HG03457 (cell line): Measurements from ENCODE around the gene ANGPTL4.
"Not testable (repeated sequence)": the region's sequence is repeated elsewhere in the genome, so short reads cannot be mapped to it uniquely, and the experiment has no call there.

Experiments used
- ATAC-seq: cut with Tn5 transposase; IDR thresholded peaks from one replicate; pipeline ENCODE4 v1.9.1; 2021; ENCODE audit warnings: moderate number of reproducible peaks; ENCODE audit not compliant: unreplicated experiment

The ANGPTL4 gene

DNA sequence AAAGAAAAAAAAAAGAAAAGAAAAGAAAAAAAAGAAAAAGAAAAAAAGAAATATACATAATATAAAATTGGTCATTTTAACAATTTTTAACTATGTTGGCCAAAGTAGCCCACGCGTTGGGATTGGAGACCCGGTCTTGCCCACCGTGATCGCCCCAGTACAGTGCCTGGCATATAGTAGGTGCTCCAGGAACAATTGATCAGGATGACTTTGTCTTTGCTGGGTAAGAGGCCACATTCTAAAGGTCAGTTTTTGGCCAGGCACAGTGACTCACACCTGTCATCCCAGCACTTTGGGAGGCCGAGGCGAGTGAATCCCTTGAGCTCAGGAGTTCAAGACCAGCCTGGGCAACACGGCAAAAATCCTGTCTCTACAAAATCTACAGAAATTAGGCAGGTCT, 3.8 kb upstream of the ANGPTL4 start:
- ATAC-seq = no peak

DNA sequence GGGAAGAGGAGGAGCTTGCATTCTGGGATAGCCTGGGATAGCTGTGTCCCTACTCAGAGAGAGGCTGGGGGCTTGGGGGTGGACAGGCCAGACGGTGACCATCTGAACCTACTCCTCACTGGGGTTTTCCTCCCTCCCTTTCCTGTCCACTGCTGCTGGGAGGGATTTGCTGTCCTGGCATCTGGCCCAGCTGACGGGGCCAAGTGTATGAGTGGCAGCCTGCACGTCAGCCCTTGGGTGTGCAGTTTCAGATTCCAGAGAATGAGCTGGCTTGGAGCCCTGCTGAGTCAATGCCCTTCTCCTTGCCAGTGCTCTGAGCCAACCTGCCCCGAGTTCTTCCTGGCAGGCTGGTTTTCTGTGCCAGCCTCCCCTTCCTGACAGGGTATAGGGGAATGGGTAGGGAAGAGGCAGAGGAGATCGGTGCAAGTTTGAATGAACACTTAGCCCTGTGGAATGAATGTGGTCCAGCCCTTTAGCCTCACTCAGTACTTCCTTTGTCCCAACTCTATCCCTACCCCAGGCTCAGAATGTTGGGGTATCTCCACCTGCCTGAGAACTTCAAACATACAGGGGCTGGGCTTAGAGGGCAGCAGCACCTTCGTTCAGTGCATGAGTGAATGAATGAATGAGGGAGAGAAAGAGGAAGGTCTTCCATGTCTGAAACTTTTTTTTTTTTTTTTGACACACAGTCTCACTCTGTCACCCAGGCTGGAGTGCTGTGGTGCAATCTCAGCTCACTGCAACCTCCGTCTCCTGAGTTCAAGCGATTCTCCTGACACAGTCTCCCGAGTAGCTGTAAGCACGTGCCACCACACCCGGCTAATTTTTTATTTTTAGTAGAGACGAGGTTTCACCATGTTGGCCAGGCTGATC, 1.8 kb upstream of the ANGPTL4 start:
- ATAC-seq = no peak

DNA sequence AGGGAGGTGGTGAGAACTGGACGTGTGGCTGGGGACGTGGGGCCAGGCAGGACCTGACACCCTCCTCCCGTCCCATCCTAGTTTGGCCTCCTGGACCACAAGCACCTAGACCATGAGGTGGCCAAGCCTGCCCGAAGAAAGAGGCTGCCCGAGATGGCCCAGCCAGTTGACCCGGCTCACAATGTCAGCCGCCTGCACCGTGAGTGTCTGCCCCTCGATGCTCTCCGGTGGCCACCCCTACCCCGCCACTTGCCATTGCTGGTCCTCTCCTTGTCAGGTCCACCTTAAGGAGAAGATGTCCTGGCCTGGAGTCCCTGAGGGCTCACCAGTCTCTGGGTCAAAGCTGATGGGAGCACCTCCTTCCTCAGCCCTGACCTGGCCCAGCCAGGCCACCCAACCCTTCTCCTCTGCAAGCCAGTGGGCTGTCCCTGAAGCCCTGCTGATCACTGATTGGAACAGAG, 2.2 kb downstream of the ANGPTL4 start:
- ATAC-seq = no peak

DNA sequence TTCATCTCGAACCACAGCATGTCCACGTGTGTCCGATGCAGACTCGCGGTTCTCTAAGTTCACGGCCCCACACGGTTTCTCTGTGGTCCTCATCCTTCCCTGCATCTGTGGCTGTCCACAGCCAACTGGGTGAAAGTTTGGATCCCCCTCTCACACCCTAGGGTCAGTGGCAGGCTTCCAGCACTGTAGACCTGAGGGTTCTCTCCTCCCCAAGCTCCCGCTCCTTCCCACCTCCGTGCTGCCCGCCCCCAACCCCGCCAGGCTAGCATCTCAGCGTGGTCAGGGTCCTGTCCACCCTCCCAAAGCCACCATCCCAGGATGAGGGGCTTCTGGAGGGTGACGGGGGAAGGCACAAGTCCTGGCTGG, 3.0 kb downstream of the ANGPTL4 start:
- no peak for ATAC-seq

DNA sequence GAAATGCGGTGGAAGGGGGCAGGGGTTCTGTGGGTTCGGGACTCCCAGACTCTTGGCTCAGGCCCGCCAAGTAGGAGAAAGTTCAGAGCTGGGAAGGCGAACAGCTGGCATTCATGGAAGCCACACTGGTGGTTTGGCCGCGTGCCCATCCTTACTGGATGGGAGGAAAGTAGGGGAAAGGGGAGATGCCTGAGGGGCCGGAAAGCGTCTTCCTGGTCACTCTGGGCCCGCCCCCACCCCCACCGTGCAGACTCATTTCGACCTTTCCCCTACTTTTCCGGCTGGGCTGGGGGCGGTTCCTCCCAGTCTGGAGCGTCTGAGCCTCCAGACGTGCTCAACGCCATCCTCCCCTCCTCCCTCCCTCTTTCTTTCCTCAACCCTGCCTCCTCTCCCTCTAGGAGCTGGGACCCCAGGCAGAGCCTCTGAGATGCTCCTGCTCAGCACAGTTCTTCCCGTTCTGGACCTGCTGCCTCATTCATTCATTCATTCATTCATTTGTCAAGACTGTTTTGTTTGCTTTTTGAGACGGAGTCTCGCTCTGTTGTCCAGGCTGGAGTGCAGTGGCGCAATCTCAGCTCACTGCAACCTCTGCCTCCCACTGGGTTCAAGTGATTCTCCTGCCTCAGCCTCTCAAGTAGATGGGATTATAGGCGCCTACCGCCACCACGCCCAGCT, 3.5 kb downstream of the ANGPTL4 start:
- no peak for ATAC-seq

DNA sequence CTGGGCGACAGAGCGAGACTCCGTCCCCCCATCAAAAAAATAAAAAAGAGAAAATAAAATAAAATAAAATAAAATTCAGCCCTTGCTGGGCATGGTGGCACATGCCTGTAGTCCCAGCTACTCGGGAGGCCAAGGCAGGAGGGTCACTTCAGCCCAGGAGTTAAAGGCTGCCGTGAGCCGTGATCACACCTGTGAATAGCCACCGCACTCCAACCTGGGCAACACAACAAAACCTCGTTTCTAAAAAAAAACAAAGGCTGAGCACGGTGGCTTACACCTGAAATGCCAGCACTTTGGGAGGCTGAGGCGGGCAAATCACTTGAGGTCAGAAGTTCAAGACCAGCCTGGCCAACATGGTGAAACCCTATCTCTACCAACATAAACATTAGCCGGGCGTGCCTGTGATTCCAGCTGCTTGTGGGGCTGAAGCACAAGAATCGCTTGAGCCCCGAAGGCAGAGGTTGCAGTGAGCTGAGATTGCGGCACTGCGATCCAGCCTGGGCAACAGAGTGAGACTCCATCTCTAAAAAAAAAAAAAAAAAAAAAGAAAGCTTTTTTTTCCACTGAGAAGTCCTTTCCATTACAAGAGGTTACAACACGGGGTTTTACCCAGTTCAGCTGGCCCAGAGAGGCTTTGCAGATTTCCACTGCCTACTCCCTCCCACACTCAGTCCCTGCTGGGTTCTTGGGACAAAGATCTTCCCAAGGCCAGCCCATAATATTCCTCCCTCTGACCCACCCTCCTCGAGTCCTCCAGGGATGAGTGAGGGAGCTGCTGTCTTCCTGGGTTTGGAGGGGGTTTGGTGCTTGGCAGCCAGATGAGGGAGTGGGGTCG, 6.4 kb downstream of the ANGPTL4 start:
- ATAC-seq = no peak

DNA sequence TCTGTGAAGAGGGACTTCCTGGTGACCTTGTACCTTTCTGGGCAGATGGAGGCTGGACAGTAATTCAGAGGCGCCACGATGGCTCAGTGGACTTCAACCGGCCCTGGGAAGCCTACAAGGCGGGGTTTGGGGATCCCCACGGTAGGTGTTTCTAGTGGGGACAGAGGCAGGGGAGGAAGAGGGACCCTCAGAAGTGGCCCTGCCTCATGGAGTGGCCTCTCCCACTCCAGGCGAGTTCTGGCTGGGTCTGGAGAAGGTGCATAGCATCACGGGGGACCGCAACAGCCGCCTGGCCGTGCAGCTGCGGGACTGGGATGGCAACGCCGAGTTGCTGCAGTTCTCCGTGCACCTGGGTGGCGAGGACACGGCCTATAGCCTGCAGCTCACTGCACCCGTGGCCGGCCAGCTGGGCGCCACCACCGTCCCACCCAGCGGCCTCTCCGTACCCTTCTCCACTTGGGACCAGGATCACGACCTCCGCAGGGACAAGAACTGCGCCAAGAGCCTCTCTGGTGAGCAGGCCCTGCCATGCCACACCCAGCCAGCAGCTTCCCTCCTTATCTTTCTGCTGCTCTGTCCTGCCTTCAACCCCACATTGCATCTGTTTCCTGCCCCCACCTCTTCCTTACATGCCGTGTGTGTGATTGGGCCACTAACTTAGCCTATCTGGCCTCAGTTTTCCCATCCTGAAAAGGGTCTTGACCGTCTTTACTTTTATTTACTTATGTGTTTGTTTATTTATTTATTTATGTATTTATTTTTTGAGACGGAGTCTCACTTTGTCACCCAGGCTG, 7.3 kb downstream of the ANGPTL4 start:
- ATAC-seq = no peak

DNA sequence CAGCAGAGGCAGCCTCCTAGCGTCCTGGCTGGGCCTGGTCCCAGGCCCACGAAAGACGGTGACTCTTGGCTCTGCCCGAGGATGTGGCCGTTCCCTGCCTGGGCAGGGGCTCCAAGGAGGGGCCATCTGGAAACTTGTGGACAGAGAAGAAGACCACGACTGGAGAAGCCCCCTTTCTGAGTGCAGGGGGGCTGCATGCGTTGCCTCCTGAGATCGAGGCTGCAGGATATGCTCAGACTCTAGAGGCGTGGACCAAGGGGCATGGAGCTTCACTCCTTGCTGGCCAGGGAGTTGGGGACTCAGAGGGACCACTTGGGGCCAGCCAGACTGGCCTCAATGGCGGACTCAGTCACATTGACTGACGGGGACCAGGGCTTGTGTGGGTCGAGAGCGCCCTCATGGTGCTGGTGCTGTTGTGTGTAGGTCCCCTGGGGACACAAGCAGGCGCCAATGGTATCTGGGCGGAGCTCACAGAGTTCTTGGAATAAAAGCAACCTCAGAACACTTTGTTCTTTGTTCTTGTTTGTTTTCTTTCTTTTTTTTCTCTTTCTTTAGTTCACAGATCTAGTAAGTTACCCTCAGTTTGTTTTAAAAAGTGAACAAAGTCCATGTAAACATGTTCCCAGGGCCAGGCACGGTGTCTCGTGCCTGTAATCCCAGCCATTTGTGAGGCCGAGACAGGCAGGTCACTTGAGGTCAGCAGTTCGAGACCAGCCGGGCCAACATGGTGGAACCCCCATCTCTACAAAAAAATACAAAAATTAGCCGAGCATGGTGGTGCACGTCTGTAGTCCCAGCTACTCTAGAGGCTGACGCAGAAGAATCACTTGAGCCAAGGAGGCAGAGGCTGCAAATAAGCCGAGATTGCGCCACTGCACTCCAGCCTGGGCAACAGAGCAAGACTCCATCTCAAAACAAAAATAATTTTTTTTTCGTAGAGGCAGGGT, 10.2 kb downstream of the ANGPTL4 start:
- ATAC-seq = no peak

DNA sequence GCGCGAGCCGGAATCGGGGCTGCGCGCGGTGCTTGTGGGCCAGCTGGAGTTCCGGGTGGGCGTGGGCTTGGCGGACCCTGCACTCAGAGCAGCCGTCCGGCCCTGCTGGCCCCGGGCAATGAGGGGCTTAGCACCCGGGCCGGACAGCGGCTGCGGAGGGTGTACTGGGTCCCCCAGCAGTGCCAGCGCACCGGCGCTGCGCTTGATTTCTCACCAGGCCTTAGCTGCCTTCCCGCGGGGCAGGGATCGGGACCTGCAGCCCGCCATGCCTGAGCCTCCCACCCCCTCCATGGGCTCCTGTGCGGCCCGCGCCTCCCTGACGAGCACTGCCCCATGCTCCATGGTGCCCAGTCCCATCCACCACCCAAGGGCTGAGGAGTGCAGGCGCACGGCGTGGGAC, 11.8 kb downstream of the ANGPTL4 start:
- not testable (repeated sequence) for ATAC-seq

DNA sequence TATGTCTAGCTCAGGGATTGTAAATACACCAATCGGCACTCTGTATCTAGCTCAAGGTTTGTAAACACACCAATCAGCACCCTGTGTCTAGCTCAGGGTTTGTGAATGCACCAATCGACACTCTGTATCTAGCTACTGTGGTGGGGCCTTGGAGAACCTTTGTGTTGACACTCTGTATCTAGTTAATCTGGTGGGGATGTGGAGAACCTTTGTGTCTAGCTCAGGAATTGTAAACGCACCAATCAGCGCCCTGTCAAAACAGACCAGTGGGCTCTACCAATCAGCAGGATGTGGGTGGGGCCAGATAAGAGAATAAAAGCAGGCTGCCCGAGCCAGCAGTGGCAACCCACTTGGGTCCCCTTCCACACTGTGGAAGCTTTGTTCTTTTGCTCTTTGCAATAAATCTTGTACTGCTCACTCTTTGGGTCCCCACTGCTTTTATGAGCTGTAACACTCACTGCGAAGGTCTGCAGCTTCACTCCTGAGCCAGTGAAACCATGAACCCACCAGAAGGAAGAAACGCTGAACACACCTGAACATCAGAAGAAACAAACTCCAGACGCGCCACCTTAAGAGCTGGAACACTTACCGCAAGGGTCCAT, 12.5 kb downstream of the ANGPTL4 start:
- not testable (repeated sequence) for ATAC-seq

DNA sequence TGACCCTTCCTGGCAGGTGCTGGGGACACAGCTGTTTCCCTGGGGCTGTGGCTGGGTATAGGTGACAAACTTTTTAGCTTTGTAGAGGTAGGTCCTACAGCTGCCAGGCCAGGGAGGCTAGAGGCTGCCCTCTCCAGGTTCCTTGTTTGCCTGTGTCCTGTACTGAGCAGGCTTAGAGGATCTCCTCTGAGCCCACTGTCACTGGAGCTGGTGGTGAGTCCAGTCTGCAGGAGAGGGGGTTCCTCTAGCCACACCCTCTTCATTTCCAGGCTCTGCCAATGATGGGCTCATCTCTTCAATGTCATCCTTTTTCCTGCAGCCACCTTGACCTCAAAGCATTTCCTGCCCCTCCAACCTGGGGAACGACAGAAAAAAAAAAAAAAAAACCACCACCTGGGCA, 13.6 kb downstream of the ANGPTL4 start:
- no peak for ATAC-seq

DNA sequence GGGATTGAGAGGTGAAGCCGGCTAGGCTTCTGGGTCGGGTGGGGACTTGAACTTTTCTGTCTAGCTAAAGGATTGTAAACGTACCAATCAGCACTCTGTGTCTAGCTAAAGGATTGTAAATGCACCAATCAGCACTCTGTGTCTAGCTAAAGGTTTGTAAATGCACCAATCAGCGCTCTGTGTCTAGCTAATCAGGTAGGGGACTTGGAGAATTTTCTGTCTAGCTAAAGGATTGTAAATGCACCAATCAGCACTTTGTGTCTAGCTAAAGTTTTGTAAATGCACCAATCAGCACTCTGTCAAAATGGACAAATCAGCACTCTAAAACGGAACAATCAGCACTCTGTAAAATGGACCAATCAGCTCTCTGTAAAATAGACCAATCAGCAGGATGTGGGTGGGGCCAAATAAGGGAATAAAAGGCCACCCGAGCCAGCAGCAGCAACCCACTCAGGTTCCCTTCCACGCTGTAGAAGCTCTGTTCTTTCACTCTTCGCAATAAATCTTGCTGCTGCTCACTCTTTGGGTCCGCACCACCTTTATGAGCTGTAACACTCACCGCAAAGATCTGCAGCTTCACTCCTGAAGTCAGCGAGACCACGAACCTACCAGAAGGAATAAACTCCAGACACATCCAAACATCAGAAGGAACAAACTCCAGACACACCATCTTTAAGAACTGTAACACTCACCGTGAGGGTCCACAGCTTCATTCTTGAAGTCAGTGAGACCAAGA, 15.4 kb downstream of the ANGPTL4 start:
- ATAC-seq = not testable (repeated sequence)

DNA sequence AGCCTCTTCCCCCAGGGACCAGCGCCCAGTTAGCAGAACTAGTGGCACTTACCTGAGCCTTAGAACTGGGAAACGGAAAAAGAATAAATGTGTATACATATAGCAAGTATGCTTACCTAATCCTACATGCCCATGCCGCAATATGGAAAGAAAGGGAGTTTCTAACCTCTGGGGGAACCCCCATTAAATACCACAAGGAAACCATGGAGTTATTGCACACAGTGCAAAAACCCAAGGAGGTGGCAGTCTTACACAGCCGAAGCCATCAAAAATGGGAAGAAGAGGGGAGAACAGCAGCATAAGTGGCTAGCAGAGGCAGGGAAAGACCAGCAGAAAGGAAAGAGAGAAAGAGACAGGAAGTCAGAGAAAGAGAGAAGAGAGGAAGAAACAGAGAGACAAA, 20.6 kb downstream of the ANGPTL4 start:
- not testable (repeated sequence) for ATAC-seq

DNA sequence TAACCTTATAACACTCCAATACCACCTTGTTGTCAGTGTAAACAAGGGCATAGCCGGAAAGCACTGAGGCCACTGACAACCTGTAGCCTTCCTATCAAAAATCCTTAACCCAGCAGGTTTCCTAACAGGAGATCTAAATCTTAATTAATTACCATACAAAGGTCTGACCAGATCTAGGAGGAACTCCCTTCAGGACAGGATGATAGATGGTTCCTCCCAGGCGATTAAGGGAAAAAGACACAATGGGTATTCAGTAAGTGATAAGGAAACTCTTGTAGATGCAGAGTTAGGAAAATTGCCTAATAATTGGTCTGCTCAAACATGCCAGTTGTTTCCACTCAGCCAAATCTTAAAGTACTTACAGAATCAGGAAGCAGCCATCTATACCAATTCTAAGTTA, 21.1 kb downstream of the ANGPTL4 start:
- ATAC-seq = not testable (repeated sequence)

DNA sequence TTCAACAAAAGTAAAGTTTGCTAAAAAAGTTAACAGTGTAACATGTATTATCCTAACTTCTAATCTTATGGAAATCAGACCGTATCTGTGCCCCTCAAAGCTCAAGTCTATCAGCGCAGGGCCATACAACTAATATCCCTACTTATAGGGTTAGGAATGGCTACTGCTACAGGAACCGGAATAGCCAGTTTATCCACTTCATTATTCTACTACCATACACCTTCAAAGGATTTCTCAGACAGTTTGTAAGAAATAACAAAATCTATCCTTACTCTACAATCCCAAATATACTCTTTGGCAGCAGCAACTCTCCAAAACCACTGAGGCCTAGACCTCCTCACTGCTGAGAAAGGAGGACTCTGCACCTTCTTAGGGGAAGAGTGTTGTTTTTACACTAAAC, 21.6 kb downstream of the ANGPTL4 start:
- not testable (repeated sequence) for ATAC-seq

DNA sequence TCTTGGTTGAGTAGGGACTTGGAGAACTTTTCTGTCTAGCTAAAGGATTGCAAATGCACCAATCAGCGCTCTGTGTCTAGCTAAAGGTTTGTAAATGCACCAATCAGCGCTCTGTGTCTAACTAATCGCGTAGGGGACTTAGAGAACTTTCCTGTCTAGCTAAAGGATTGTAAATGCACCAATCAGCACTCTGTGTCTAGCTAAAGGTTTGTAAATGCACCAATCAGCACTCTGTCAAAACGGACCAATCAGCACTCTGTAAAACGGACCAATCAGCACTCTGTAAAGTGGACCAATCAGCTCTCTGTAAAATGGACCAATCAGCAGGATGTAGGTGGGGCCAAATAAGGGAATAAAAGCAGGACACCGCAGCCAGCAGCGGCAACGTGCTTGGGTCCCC, 22.5 kb downstream of the ANGPTL4 start:
- not testable (repeated sequence) for ATAC-seq

DNA sequence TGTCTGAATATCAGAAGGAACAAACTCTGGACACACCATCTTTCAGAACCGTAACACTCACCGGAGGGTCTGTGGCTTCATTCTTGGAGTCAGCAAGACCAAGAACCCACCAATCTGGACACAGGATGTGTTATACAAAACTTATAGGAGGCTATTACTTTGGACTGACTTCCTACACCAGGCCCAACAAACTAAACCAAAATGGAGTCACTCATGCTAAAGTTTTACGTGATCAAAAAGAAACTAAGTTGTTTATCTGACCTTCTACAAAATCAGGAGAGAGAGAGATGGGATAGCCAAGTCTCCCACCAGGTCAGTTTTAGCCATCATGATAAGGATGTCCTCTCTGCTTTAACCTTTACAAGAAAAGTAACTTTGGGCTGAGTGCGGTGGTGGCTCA, 23.0 kb downstream of the ANGPTL4 start:
- no peak for ATAC-seq
